Measurements from ENCODE around the gene CIC. TPM values are rescaled to one million over a fixed set of nuclear protein-coding genes. Genes with fewer than 3 reads are reported as not detected.

The CIC gene
- total RNA-seq, 1 donor from 2014 or later = 36.1 TPM

GRCh38 chr19:42325308-42325895 lies 56.4 kb downstream of the CIC start, which contains the start of gene MEGF8:
Gene MEGF8 (plus strand): TSS chr19:42325635. CDS start chr19:42326244, 609 bp downstream.
- Histone ChIP-seq H3K36me3 (no peaks in the 10 kb centered on the region), H3K27ac (peak within 1 kb of the TSS; percentile 79), H3K27me3 (peaks cover 14% of the 10 kb centered on the region), H3K4me3 (peak within 1 kb of the TSS; percentile 60 to 78), H3K4me1 (peaks cover 45% of the 10 kb centered on the region), H3K9me3 (no peaks in the 10 kb centered on the region)
- intact Hi-C loops (cut with DNase I) = loop anchor here (1.0 to 5.0 kb wide), 2 partner anchors 72 to 83 kb away; partner anchors contain the start of gene GSK3A
- TF ChIP-seq CTCF (IDR thresholded peaks at IDR 0.05) (peak; percentile 62 to 84 (median 65)), POLR2AphosphoS5 (IDR thresholded peaks at IDR 0.05; ENCODE audit: insufficient read depth in 1 of 2, low read depth in 1 of 2) (peak; percentile 87 to 100), POLR2A (IDR thresholded peaks at IDR 0.05) (no peak)
- DNase-seq (ENCODE audit: extremely low spot score in 2 of 2) = peak; percentile 97 to 98

GRCh38 chr19:42325896-42326771 lies 57.1 kb downstream of the CIC start:
- peak in 1 of 2 donors; percentile 70 for DNase-seq (ENCODE audit: extremely low spot score in 2 of 2)
- H3K27ac ChIP-seq = peak overlapping the region; percentile 79
- H3K4me1 ChIP-seq = peaks cover 45% of the 10 kb centered on the region
- intact Hi-C loops (cut with DNase I) = loop anchor here (1.0 to 5.0 kb wide), 2 partner anchors 71 to 84 kb away; partner anchors contain the start of gene GSK3A
- peak overlapping the region; percentile 60 to 78 for H3K4me3 ChIP-seq
- no peaks in the 10 kb centered on the region for H3K36me3 ChIP-seq
- no peak for TF ChIP-seq POLR2A (IDR thresholded peaks at IDR 0.05)
- TF ChIP-seq CTCF (IDR thresholded peaks at IDR 0.05) = no peak
- TF ChIP-seq POLR2AphosphoS5 (IDR thresholded peaks at IDR 0.05; ENCODE audit: insufficient read depth in 1 of 2, low read depth in 1 of 2) = no peak
- H3K9me3 ChIP-seq = no peaks in the 10 kb centered on the region
- peaks cover 14% of the 10 kb centered on the region for H3K27me3 ChIP-seq

GRCh38 chr19:42326969-42327368 lies 57.9 kb downstream of the CIC start:
- Histone ChIP-seq H3K4me3 (no peak overlapping the region), H3K27me3 (peaks cover 14% of the 10 kb centered on the region)
- intact Hi-C loops (cut with DNase I) = loop anchor here (5.0 kb wide), 1 partner anchor 70 kb away; no protein-coding TSS in a partner anchor

GRCh38 chr19:42327381-42327780 lies 58.3 kb downstream of the CIC start:
- H3K4me1 ChIP-seq = peaks cover 45% of the 10 kb centered on the region
- H3K9me3 ChIP-seq = no peaks in the 10 kb centered on the region
- TF ChIP-seq CTCF (IDR thresholded peaks at IDR 0.05) (no peak), POLR2AphosphoS5 (IDR thresholded peaks at IDR 0.05; ENCODE audit: insufficient read depth in 1 of 2, low read depth in 1 of 2) (no peak), POLR2A (IDR thresholded peaks at IDR 0.05) (no peak)
- peaks cover 14% of the 10 kb centered on the region for H3K27me3 ChIP-seq
- no peak overlapping the region for H3K4me3 ChIP-seq
- DNase-seq (ENCODE audit: extremely low spot score in 2 of 2) = no peak
- H3K36me3 ChIP-seq = no peaks in the 10 kb centered on the region
- H3K27ac ChIP-seq = no peak overlapping the region
- intact Hi-C loops (cut with DNase I) = loop anchor here (5.0 kb wide), 1 partner anchor 70 kb away; no protein-coding TSS in a partner anchor

More at GRCh38 chr19:42326969-42327368, 57.9 kb downstream of the CIC start:
- no peak for DNase-seq (ENCODE audit: extremely low spot score in 2 of 2)
- H3K4me1 ChIP-seq = peaks cover 45% of the 10 kb centered on the region
- TF ChIP-seq CTCF (IDR thresholded peaks at IDR 0.05) (no peak), POLR2AphosphoS5 (IDR thresholded peaks at IDR 0.05; ENCODE audit: insufficient read depth in 1 of 2, low read depth in 1 of 2) (no peak), POLR2A (IDR thresholded peaks at IDR 0.05) (no peak)
- H3K36me3 ChIP-seq = no peaks in the 10 kb centered on the region
- no peak overlapping the region for H3K27ac ChIP-seq
- no peaks in the 10 kb centered on the region for H3K9me3 ChIP-seq
